HG02798 (cell line): Measurements from ENCODE around the gene ZNF217.
"Not testable (repeated sequence)": the region's sequence is repeated elsewhere in the genome, so short reads cannot be mapped to it uniquely, and the experiment has no call there.

Source experiments
- ATAC-seq: cut with Tn5 transposase; IDR thresholded peaks from one replicate; pipeline ENCODE4 v1.9.1; 2021; ENCODE audit warnings: mild to moderate bottlenecking; ENCODE audit not compliant: unreplicated experiment, poor library complexity

Gene ZNF217

DNA sequence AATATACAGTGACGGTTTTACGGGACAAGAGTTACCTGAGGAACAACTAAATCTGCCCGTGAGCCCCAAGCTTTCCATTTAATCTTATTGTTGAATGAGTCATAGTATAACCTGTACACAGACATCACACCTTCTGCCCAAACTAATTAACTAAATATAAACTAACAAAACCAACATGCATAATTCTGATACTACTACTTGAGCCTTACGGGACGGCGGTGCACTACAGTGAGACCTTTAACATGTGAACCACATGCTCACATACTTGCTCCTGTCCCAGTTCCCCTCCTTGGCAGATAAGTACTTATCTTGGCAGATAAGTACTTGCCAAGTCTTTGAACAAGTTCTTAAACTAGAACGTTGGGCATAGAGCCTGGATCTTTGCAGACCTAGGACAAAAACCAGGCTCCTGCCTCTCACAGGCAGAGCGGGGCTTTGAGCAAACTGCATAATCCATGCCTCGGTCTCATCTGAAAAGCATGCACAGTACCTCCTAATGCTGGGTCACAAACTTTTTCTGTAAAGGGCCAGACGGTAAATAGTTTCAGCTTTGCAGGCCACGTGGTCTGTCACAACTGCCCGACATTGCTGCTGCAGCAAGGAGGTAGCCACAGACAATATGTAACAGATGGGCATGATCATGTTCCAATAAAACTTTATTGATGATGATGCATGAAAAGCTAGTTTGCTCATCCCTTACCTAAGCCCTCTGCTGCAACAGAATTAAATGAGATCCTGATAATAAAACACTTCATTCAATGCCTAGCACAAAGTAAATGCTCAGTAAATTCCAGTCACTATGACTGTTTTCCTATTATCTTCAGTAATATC lies 23.0 kb downstream of the ZNF217 start:
- ATAC-seq, result no peak

DNA sequence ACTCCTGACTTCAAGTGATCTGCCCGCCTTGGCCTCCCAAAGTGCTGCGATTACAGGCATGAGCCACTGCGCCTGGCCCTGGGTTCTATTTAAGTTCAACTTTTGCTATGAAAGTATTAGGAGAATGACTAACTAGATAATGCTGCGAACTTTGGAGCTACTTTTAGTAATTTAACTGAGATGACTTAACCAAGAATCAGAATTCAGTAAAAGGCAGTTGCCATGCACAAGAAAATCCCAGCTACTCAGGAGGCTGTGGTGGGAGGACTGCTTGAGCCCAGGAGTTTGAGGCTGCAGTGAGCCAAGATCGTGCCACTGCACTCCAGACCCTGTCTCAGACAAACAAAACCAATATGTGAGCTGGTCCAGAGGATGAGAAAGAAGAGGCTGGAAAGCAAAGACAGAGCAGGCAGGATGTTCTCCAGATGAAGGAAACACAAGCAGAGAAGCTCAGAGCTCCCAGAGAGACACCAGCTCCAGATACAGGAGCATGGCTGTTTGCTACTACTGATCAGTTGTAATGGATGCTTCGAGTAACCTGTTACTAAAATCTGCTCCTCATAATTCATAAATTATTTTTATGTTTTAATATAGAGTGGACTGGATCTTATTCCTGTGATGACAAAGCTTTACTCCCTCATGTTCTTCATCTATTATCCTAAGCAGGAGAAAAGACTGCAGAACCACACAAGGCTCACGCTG lies 23.9 kb downstream of the ZNF217 start:
- no peak for ATAC-seq

GRCh38 chr20:53569005-53569404 lies 24.6 kb downstream of the ZNF217 start:
- ATAC-seq, result no peak

DNA sequence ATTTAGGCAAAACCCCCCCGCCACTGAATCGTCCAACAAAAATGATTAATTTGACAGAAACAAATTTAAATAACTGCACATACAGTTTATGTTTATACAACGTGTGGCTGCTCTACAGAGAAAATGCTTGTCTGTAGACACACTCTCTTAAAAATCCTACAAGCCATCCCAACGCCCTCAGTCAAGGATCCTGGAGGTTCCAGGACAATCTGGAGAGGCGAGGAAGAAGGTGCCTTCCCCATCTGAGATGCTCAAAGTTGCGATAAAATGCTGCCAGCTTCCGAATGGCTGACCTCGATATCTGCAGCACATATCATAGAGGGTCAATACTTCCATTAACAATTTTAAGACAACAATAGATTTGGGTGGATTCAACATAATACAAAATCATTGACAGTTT lies 25.3 kb downstream of the ZNF217 start:
- no peak for ATAC-seq

GRCh38 chr20:53567379-53567917 lies 26.2 kb downstream of the ZNF217 start:
- no peak for ATAC-seq

GRCh38 chr20:53566623-53567022 lies 27.0 kb downstream of the ZNF217 start:
- not testable (repeated sequence) for ATAC-seq

- ATAC-seq, result no peak
Observed at GRCh38 chr20:53565254-53565653, 28.4 kb downstream of the ZNF217 start.

- not testable (repeated sequence) for ATAC-seq
Observed at GRCh38 chr20:53562104-53562764, 31.4 kb downstream of the ZNF217 start.

GRCh38 chr20:53561505-53561904 lies 32.1 kb downstream of the ZNF217 start:
- ATAC-seq, result no peak

DNA sequence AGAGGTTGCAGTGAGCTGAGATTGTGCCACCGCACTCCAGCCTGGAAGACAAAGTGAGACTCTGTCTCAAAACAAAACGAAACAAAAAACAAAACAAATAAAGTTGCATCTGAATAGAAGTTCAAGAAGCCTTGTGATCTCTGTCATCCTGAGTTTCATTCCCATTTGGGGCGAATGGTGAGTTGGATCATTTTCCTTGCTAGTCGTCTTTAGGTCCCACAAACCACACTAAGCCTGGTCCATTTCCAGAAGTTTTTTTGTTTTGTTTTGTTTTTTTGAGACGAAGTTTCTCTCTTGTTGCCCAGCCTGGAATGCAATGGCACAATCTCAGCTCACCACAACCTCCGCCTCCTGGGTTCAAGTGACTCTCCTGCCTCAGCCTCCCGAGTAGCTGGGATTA lies 33.8 kb downstream of the ZNF217 start:
- no peak for ATAC-seq

DNA sequence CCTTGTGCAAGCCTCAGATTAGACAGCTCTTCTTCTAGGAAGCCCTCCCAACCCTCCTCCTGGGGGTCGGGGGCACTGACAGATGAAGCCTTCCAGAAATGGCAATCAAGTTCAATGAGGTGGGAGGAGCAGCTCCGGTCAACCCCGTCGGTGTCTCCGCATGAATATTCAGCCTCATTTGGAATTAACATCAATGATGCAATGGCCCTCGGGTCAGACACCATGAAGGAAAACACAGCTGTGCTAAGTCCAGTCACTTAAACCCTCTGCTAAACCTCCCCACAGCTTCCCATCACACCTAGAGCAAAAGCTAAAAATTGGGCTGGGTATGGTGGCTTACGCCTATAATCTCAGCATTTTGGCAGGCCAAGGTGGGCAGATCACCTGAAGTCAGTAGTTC lies 36.5 kb downstream of the ZNF217 start:
- no peak for ATAC-seq

- ATAC-seq, result no peak
Observed at GRCh38 chr20:53556267-53556897, 37.3 kb downstream of the ZNF217 start.

DNA sequence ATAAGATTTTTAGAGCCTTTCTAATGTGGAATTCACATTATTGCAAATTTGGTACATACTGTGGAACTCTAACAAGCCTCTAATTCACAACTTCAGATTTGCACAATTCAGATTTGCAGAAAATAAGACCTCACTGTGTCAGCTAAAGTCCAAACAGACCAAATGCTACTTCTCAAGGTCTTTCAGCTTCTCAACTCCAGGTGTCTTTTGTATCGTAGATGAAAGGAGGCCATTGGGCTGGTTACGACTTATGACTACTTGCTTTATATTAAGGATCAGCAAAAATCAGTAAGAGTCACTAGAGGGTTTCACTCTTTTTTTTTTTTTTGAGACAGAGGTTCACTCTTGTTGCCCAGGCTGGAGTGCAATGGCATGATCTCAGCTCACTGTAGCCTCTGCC lies 37.8 kb downstream of the ZNF217 start:
- ATAC-seq, result no peak

DNA sequence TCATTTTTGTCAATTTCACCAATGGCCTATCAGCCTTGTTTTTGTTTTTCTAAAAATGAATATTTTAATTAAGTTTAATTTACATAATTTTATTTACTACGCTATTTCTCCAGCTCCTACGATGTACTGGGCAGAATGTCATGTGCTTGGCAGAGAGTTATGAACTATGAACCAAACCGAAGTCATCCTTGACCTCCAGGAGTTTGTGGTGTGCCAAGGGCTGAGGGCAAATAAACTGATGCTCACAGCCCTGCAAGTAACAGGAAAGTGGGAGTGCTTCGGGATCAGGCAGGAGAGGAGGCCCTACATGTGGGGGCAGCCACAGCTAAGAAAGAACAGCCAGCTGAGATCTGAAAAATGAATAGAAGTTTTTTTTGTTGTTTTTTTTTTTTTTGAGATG lies 38.6 kb downstream of the ZNF217 start:
- ATAC-seq, result no peak

DNA sequence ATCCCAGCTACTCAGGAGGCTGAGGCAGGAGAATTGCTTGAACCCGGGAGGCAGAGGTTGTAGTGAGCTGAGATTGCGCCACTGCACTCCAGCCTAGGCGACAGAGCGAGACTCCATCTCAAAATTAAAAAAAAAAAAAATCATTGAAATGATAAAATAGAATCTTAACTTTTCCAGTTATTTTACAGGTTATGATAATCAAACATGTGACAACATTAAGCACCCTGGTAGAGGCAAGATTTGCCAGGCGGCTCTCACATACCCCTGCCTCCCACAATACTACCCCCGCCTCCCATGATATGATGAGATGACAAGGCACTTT lies 41.1 kb downstream of the ZNF217 start:
- not testable (repeated sequence) for ATAC-seq

DNA sequence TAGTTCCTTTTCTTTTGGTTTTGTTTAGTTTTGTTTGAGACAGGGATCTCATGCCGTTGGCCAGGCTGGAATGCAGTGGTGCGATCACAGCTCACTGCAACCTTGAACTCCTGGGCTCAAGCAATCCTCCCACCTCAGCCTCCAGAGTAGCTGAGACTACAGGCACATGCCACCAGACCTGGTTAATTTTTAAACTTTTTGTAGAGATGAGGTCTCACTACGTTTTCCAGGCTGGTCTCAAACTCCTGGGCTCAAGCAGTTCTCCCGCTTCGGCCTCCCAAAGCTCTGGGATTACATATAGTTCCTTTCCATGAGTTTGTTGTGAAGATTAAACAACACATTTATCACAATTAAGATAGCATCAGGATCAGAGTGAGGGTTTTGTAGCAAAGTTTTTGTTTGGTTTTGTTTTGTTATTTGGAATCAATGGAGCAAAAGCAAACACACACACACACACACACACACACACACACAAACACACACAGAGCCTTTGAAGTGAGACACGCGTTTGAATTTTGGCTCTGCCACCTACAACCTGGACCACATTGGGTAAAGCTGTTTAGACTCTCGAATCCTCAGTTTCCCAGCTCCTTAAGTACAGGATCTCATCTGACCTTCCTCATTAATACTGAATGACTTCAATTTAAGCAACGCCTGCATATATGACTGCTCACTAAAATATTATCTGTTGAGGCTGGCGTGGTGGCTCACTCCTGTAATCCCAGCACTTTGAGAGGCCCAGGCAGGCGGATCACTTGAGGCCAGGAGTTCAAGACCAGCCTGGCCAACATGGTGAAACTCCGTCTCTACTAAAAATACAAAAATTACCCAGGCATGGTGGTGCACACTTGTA lies 41.7 kb downstream of the ZNF217 start:
- not testable (repeated sequence) for ATAC-seq

- ATAC-seq, result no peak
Observed at GRCh38 chr20:53550280-53551187, 43.1 kb downstream of the ZNF217 start.

GRCh38 chr20:53547664-53548239 lies 45.9 kb downstream of the ZNF217 start:
- no peak for ATAC-seq
